Endothelial cell of umbilical vein (primary cell): Measurements from ENCODE around the gene HERC6. TPM values are rescaled to one million over a fixed set of nuclear protein-coding genes. Genes with fewer than 3 reads are reported as not detected.

Experiments used
- BruUV-seq: library from RNA; stranded (reverse); fragments of 400-500 nt; replicated peaks from 2 replicates; lab custom pipeline; 2021; lab: Mats Ljungman, UMichigan
- CTCF ChIA-PET: fragments of 300-600, 350-600 bp; sonication (Branson Sonifier 250); formaldehyde crosslinking; loops from one replicate; lab custom pipeline; 2021; ENCODE audit warnings: antibody characterized with exemption, inconsistent platforms; lab: Charles Lee
- POLR2A ChIA-PET: fragments of 300-600, 350-600 bp; sonication (Branson Sonifier 250); formaldehyde crosslinking; loops from one replicate; lab custom pipeline; 2021; ENCODE audit warnings: antibody characterized with exemption, inconsistent platforms; lab: Charles Lee
- DNase-seq: peaks from one replicate; pipeline ENCODE4 v3.0.0-alpha.2; 2011; ENCODE audit warnings: low read depth, low spot score
- FAIRE-seq: peaks from 2 replicates; lab custom pipeline; 2011; peaks lifted over from hg19 to GRCh38; lab: Jason Lieb, UNC
- H2AFZ ChIP-seq: 2 replicates; pipeline ENCODE4 v1.6.0; 2012; ENCODE audit warnings: low read depth, low read length, control low read depth, inconsistent platforms
- H3K27ac ChIP-seq: 2 replicates; pipeline ENCODE4 v1.5.1; 2011; ENCODE audit warnings: low read depth, mild to moderate bottlenecking, control low read depth, low read length, moderate library complexity; ENCODE audit not compliant: insufficient read depth
- H3K27me3 ChIP-seq, 2 experiments: 2 replicates each; pipeline versions ENCODE4 v1.6.0 to v1.6.1; 2011; ENCODE audit warnings: low read length in 2 of 2, mixed read lengths in 1 of 2; ENCODE audit not compliant: control insufficient read depth in 2 of 2, insufficient read depth in 2 of 2
- H3K36me3 ChIP-seq, 2 experiments: 2 replicates in 1 of 2; 3 replicates in 1 of 2; pipeline ENCODE4 v1.5.1; 2011; ENCODE audit warnings: low read length in 2 of 2, mild to moderate bottlenecking in 1 of 2, moderate library complexity in 1 of 2; ENCODE audit not compliant: control insufficient read depth in 2 of 2, insufficient read depth in 2 of 2; ENCODE audit errors: extremely low read depth in 1 of 2
- H3K4me1 ChIP-seq: 3 replicates; pipeline ENCODE4 v1.5.1; 2011; ENCODE audit warnings: mild to moderate bottlenecking, low read length; ENCODE audit not compliant: control insufficient read depth, insufficient read depth; ENCODE audit errors: extremely low read depth
- H3K4me2 ChIP-seq: 2 replicates; pipeline ENCODE4 v1.6.1; 2011; ENCODE audit warnings: low read length, control low read depth, mixed read lengths; ENCODE audit not compliant: insufficient read depth
- H3K4me3 ChIP-seq, 3 experiments: fragments of 200-600 bp in 1 of 3; sonication (generic), shearing (Covaris generic) in 1 of 3; replicated peaks in 1 of 3; 2 replicates each; pipeline ENCODE4 v1.5.1; 2011 to 2016; ENCODE audit warnings: control low read depth in 3 of 3, low read length in 3 of 3, mild to moderate bottlenecking in 2 of 3, inconsistent platforms in 1 of 3, low read depth in 1 of 3, moderate library complexity in 1 of 3; ENCODE audit not compliant: insufficient read depth in 1 of 3
- H3K79me2 ChIP-seq: 2 replicates; pipeline ENCODE4 v1.6.0; 2012; ENCODE audit warnings: low read length, inconsistent platforms; ENCODE audit not compliant: control insufficient read depth, insufficient read depth
- H3K9ac ChIP-seq: replicated peaks from 2 replicates; pipeline ENCODE3; 2011; ENCODE audit warnings: low read length, control low read depth; ENCODE audit not compliant: insufficient read depth; ENCODE audit errors: extremely low read depth
- H3K9me1 ChIP-seq: replicated peaks from 3 replicates; pipeline ENCODE4 v1.6.0; 2011; ENCODE audit warnings: mild to moderate bottlenecking, low read length; ENCODE audit not compliant: control insufficient read depth, insufficient read depth; ENCODE audit errors: extremely low read depth
- H3K9me3 ChIP-seq: replicated peaks from 2 replicates; pipeline ENCODE4 v1.5.1; 2012; ENCODE audit warnings: low read length, inconsistent platforms; ENCODE audit not compliant: control insufficient read depth, insufficient read depth
- H4K20me1 ChIP-seq: replicated peaks from 2 replicates; pipeline ENCODE3; 2011; ENCODE audit warnings: mild to moderate bottlenecking, low read length; ENCODE audit not compliant: control insufficient read depth, insufficient read depth; ENCODE audit errors: extremely low read depth
- EZH2 ChIP-seq: IDR thresholded peaks from 2 replicates; pipeline ENCODE4 v1.6.1; 2012; ENCODE audit warnings: borderline replicate concordance, low read depth, mild to moderate bottlenecking, moderate library complexity, low read length, inconsistent platforms; ENCODE audit not compliant: severe bottlenecking
- FOS ChIP-seq: IDR thresholded peaks from 2 replicates; pipeline ENCODE4 v1.6.1; 2011; ENCODE audit warnings: mild to moderate bottlenecking, low read length, moderate library complexity, borderline replicate concordance; ENCODE audit not compliant: insufficient read depth
- GATA2 ChIP-seq: IDR thresholded peaks from 2 replicates; pipeline ENCODE4 v1.7.0; 2011; ENCODE audit warnings: low read depth, mild to moderate bottlenecking, moderate library complexity, mixed read lengths, low read length; ENCODE audit not compliant: insufficient read length, insufficient read depth
- JUN ChIP-seq: IDR thresholded peaks from 2 replicates; pipeline ENCODE4 v1.6.1; 2011; ENCODE audit warnings: borderline replicate concordance, low read depth; ENCODE audit not compliant: insufficient read length, insufficient read depth
- MAX ChIP-seq: IDR thresholded peaks from 2 replicates; pipeline ENCODE4 v1.6.1; 2011; ENCODE audit not compliant: insufficient read depth, insufficient read length
- MYC ChIP-seq: IDR thresholded peaks from one replicate; pipeline ENCODE4 v1.6.1; 2011; ENCODE audit warnings: mild to moderate bottlenecking, low read depth, low read length
- POLR2A ChIP-seq: IDR thresholded peaks from 2 replicates; pipeline ENCODE4 v1.6.1; 2012; ENCODE audit warnings: low read depth, mild to moderate bottlenecking, control low read depth, low read length
- POLR2AphosphoS5 ChIP-seq: IDR thresholded peaks from 2 replicates; pipeline ENCODE4 v1.6.1; 2012; ENCODE audit warnings: low read depth, mild to moderate bottlenecking, control low read depth, low read length, moderate library complexity; ENCODE audit not compliant: insufficient read depth
- dilution Hi-C: fragments of 300-500 bp; cut with MboI; formaldehyde crosslinking; loops from one replicate; pipeline ENCODE4 v1.15.0; 2019; ENCODE audit warnings: low sequenced_read_pairs; ENCODE audit not compliant: extremely low pct_ligation_motif_present
- intact Hi-C: fragments of 100-400 bp; cut with micrococcal nuclease; formaldehyde crosslinking; loops from one replicate; pipeline ENCODE4 v1.10.0; 2022
- polyA plus RNA-seq, 4 experiments: library from polyadenylated mRNA; depleted of rRNA in 3 of 4; stranded (reverse) in 3 of 4; unstranded in 1 of 4; fragments of >200 nt; gene quantifications; 2 replicates each; pipeline versions ENCODE4 v1.2.1 to v1.2.3, GENCODE V29; 2011 to 2012; ENCODE audit warnings: missing spikeins in 1 of 4
- total RNA-seq: library from RNA; stranded (reverse); gene quantifications from 2 replicates; pipeline ENCODE4 v1.2.3, GENCODE V29; 2021
- TF ChIP-seq, protein P1 (sequence below), 2 donors: IDR thresholded peaks; 1 replicate in 1 of 2; 2 replicates in 1 of 2; pipeline ENCODE4 v1.5.1; 2011; ENCODE audit warnings: low read length in 2 of 2, mild to moderate bottlenecking in 2 of 2, moderate library complexity in 2 of 2, control low read depth in 1 of 2, inconsistent platforms in 1 of 2, low read depth in 1 of 2; ENCODE audit not compliant: insufficient read depth in 1 of 2; ENCODE audit errors: extremely low read depth in 1 of 2

The HERC6 gene
- total and polyA plus RNA-seq, 2 donors (not counting 3 experiments of a cell fraction or from before 2014, with no cell fraction given) = 2.1 to 5.0 TPM

GRCh38 chr4:88477229-88477860 lies 98.7 kb downstream of the HERC6 start:
- H3K79me2 ChIP-seq = no peaks in the 10 kb centered on the region
- DNase-seq (no peak), FAIRE-seq (no peak)
- H3K27me3 ChIP-seq = peaks cover 0 to 4% of the 10 kb centered on the region in 2 experiments
- H3K4me3 ChIP-seq = no peak overlapping the region
- TF ChIP-seq, protein P1, sequence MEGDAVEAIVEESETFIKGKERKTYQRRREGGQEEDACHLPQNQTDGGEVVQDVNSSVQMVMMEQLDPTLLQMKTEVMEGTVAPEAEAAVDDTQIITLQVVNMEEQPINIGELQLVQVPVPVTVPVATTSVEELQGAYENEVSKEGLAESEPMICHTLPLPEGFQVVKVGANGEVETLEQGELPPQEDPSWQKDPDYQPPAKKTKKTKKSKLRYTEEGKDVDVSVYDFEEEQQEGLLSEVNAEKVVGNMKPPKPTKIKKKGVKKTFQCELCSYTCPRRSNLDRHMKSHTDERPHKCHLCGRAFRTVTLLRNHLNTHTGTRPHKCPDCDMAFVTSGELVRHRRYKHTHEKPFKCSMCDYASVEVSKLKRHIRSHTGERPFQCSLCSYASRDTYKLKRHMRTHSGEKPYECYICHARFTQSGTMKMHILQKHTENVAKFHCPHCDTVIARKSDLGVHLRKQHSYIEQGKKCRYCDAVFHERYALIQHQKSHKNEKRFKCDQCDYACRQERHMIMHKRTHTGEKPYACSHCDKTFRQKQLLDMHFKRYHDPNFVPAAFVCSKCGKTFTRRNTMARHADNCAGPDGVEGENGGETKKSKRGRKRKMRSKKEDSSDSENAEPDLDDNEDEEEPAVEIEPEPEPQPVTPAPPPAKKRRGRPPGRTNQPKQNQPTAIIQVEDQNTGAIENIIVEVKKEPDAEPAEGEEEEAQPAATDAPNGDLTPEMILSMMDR (IDR thresholded peaks at IDR 0.05; ENCODE audit: extremely low read depth in 1 of 2, insufficient read depth in 1 of 2, low read depth in 1 of 2, low read length in 2 of 2) = no peak
- no peak for TF ChIP-seq POLR2A
- no peak for TF ChIP-seq MYC
- no peak for TF ChIP-seq EZH2
- TF ChIP-seq FOS = no peak
- TF ChIP-seq JUN = no peak
- no peak for TF ChIP-seq MAX
- TF ChIP-seq POLR2AphosphoS5 = no peak
- TF ChIP-seq GATA2 = no peak
- H3K4me1 ChIP-seq = no peaks in the 10 kb centered on the region
- no peaks in the 10 kb centered on the region for H3K36me3 ChIP-seq
- CTCF ChIA-PET = interaction anchor here (1.4 kb wide), 1 partner anchor 35 kb away, joined by 3 read pairs; no protein-coding TSS in a partner anchor
- no TSS peak for BruUV-seq
- intact Hi-C loops (no loop called here), dilution Hi-C loops (no loop called here)
- H4K20me1 ChIP-seq = no peaks in the 10 kb centered on the region
- no peaks in the 10 kb centered on the region for H3K9me1 ChIP-seq
- no peaks in the 10 kb centered on the region for H3K9me3 ChIP-seq
- H3K4me2 ChIP-seq = no peak overlapping the region
- H3K27ac ChIP-seq = no peak overlapping the region
- H2AFZ ChIP-seq = no peak overlapping the region
- POLR2A ChIA-PET = no interaction called here
- H3K9ac ChIP-seq = no peak overlapping the region
